Sigmoid colon (tissue), 4 donors: ENCODE results near the gene H6PD.

Source experiments
- CTCF ChIP-seq, 4 experiments: fragments of 450-650 bp in 3 of 4; fragments of 200-600 bp in 1 of 4; IDR thresholded peaks; one replicate each; pipeline ENCODE4 v1.5.1; 2016 to 2019; ENCODE audit warnings: antibody characterized with exemption in 4 of 4, mild to moderate bottlenecking in 3 of 4, moderate library complexity in 2 of 4
- POLR2AphosphoS5 ChIP-seq, 4 donors: sonication (generic); formaldehyde crosslinking; IDR thresholded peaks; one replicate each; pipeline ENCODE4 v1.6.1; 2017; ENCODE audit warnings: antibody characterized with exemption in 4 of 4

- TF ChIP-seq CTCF (IDR thresholded peaks at IDR 0.05), result no peak
- TF ChIP-seq POLR2AphosphoS5 (IDR thresholded peaks at IDR 0.05), result no peak
These were observed 71.4 kb downstream of the H6PD start for GRCh38 chr1:9306006-9306405.
